ENCODE results near the gene COL6A2. TPM values are rescaled to one million over a fixed set of nuclear protein-coding genes. Genes with fewer than 3 reads are reported as not detected.

Gene COL6A2
- total and polyA plus RNA-seq, 2 experiments from 2014 or later: 28.4 to 89.2 TPM

DNA sequence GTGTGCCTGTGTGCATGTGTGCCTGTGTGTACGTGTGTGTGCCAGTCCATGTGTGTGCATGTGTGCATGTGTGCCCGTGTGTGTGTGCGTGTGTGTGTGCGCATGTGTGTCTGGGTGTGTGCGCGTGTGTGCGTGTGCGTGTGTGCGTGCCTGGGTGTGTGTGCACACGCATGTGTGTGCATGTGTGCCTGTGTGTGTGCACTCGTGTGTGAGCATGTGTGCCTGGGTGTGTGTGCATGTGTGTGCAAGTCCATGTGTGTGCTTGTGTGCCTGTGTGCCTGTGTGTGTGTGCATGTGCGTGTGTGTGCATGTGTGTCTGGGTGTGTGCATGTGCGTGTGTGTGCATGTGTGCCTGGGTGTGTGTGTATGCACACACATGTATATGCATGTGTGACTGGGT is 28.7 kb upstream of the COL6A2 start (continued):
- TF ChIP-seq, protein P1, sequence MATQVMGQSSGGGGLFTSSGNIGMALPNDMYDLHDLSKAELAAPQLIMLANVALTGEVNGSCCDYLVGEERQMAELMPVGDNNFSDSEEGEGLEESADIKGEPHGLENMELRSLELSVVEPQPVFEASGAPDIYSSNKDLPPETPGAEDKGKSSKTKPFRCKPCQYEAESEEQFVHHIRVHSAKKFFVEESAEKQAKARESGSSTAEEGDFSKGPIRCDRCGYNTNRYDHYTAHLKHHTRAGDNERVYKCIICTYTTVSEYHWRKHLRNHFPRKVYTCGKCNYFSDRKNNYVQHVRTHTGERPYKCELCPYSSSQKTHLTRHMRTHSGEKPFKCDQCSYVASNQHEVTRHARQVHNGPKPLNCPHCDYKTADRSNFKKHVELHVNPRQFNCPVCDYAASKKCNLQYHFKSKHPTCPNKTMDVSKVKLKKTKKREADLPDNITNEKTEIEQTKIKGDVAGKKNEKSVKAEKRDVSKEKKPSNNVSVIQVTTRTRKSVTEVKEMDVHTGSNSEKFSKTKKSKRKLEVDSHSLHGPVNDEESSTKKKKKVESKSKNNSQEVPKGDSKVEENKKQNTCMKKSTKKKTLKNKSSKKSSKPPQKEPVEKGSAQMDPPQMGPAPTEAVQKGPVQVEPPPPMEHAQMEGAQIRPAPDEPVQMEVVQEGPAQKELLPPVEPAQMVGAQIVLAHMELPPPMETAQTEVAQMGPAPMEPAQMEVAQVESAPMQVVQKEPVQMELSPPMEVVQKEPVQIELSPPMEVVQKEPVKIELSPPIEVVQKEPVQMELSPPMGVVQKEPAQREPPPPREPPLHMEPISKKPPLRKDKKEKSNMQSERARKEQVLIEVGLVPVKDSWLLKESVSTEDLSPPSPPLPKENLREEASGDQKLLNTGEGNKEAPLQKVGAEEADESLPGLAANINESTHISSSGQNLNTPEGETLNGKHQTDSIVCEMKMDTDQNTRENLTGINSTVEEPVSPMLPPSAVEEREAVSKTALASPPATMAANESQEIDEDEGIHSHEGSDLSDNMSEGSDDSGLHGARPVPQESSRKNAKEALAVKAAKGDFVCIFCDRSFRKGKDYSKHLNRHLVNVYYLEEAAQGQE (IDR thresholded peaks at IDR 0.05; ENCODE audit: unreplicated experiment): no peak
- TF ChIP-seq CTCF (conservative IDR thresholded peaks at IDR 0.05; ENCODE audit: low read depth in 2 of 2): no peak
- no peak for TF ChIP-seq EZH2 (IDR thresholded peaks at IDR 0.05; ENCODE audit: low read depth, unreplicated experiment)
- no peak for TF ChIP-seq CREB1 (CRISPR knock-in tag; IDR thresholded peaks at IDR 0.05; ENCODE audit: low read depth)
- no peak for TF ChIP-seq JUNB (IDR thresholded peaks at IDR 0.05; ENCODE audit: unreplicated experiment)
- TF ChIP-seq ZNF331 (CRISPR knock-in tag; IDR thresholded peaks at IDR 0.05; ENCODE audit: low read depth): no peak

DNA sequence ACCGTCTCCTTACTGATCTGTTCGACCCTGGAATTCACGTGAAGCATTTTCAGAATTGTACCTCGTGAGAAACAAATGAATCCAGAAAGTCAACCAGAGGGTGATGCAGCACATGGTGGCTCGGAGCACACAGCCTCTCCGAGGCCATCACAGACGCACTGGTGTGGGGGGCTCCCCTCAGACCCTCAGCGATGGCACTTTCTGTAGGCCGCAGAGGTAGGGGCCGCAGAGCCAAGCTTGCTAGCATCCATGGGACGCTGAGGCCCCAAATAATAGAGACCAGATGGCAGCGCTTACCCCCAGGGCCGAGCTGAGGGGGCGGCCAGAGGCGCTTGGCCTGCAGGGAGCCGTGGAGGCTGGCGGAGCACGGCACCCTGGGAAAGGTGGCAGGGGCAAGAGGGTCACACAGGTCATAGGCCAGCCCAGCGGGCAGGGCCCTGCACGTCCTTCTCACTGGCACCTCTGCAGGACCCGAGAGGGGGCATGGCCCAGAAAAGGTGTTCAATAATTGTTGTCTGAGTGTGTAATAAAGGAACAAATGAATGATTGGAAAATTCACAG is 28.1 kb upstream of the COL6A2 start:
- H3K4me1 Mint-ChIP-seq: peaks cover 17% of the 10 kb centered on the region
- Histone ChIP-seq H2AFZ (no peak overlapping the region), H3K79me2 (replicated peaks; ENCODE audit: insufficient read depth) (no peaks in the 10 kb centered on the region), H3K4me2 (no peak overlapping the region), H3K4me1 (ENCODE audit: insufficient read depth) (peaks cover 5% of the 10 kb centered on the region), H3K27ac (ENCODE audit: low read depth) (no peak overlapping the region), H3K27me3 (ENCODE audit: insufficient read depth) (no peaks in the 10 kb centered on the region), H3K36me3 (ENCODE audit: insufficient read depth) (no peaks in the 10 kb centered on the region), H3K9me2 (ENCODE audit: insufficient read depth) (no peaks in the 10 kb centered on the region), H3K4me3 (no peak overlapping the region), H3F3A (replicated peaks; ENCODE audit: low read depth) (0 out of 2 replicates have a peak, but pooled peaks cover 3% of the 10 kb centered on the region), H4K20me1 (replicated peaks; ENCODE audit: insufficient read depth) (no peaks in the 10 kb centered on the region)
- H3K36me3 Mint-ChIP-seq (ENCODE audit: low read depth): no peaks in the 10 kb centered on the region; the same call in 2 of the 3 replicates
- peaks cover 30% of the 10 kb centered on the region for H3K27me3 Mint-ChIP-seq (ENCODE audit: insufficient read depth, low read depth, poor library complexity)
- H3K9me3 Mint-ChIP-seq: peaks cover 11% of the 10 kb centered on the region; the same call in 2 of the 3 replicates
- ATAC-seq (no peak), DNase-seq (ENCODE audit: low spot score) (no peak)
- TF ChIP-seq EZH2 (IDR thresholded peaks at IDR 0.05; ENCODE audit: low read depth, unreplicated experiment) (no peak), ETS1 (IDR thresholded peaks at IDR 0.05) (no peak), ZNF114 (CRISPR knock-in tag; IDR thresholded peaks at IDR 0.05) (no peak), JUNB (IDR thresholded peaks at IDR 0.05; ENCODE audit: unreplicated experiment) (no peak), NANOG (IDR thresholded peaks at IDR 0.05; ENCODE audit: borderline replicate concordance) (no peak), CREB1 (CRISPR knock-in tag; IDR thresholded peaks at IDR 0.05; ENCODE audit: low read depth) (no peak)
- TF ChIP-seq, protein P1 (IDR thresholded peaks at IDR 0.05; ENCODE audit: unreplicated experiment): no peak
- H3K27ac Mint-ChIP-seq: no peak overlapping the region
- H3K4me3 Mint-ChIP-seq: no peak overlapping the region

Measured in GM23338 (cell line).